MM.1S (cell line): ENCODE measurements around the gene SPHK2.

Experiments
- CTCF ChIP-seq: fragments of 300-600 bp; sonication (generic); IDR thresholded peaks from 2 replicates; pipeline ENCODE4 v1.5.1; 2016; ENCODE audit warnings: antibody characterized with exemption, low read length, mixed read lengths
- EZH2 ChIP-seq: fragments of 300-600 bp; sonication (generic); optimal IDR thresholded peaks from 2 replicates; pipeline ENCODE3; 2017; ENCODE audit warnings: low read depth, mild to moderate bottlenecking, antibody characterized with exemption, low read length, mixed read lengths

DNA sequence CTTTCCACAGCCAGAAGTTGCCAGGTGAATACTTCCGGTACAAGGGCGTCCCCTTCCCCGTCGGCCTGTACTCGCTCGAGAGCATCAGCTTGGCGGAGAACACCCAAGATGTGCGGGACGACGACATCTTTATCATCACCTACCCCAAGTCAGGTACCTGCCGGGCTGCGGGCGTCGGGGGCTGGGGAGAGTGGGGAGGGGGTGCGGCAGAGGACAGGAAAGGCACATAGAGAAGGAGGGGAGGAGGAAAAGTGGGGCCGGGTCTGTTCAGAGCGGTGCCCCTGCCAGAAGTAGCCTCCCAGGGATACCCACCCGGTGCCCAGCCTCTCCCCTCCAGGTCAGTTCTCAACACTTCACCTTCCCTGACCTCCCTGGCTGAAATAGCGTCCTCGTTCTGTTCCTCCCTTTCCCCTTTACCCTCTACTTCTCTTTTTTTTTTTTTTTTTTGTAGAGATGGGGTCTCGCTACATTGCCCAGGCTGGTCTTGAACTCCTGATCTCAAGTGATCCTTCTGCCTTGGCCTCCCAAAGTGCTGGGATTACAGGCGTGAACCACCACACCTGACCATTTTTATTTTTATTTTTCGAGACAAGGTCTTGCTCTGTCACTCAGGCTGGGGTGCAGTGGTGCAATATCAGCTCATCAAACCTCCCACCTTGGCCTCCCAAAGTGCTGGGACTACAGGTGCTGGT, 43.2 kb upstream of the SPHK2 start:
- no peak for TF ChIP-seq CTCF
- TF ChIP-seq EZH2: no peak
